IMR-90 (cell line): ENCODE measurements around the gene MCTP1. TPM values are rescaled to one million over a fixed set of nuclear protein-coding genes. Genes with fewer than 3 reads are reported as not detected.

Experiments
- ATAC-seq: fragments of 200-7000 bp; cut with Tn5 transposase; 2 replicates; pipeline ENCODE4 v1.9.1; 2020; ENCODE audit warnings: low read depth, mild to moderate bottlenecking, moderate library complexity
- BruUV-seq: library from RNA; stranded (reverse); fragments of 400-500 nt; replicated peaks from 2 replicates; lab custom pipeline; 2021; lab: Mats Ljungman, UMichigan
- CTCF ChIA-PET: fragments of 300-600 bp; formaldehyde crosslinking; extraction: SDS; loops from one replicate; lab custom pipeline; 2021; ENCODE audit warnings: antibody characterized with exemption; lab: Yijun Ruan, JAX
- POLR2A ChIA-PET: fragments of 300-600 bp; sonication (Branson Sonifier 250); formaldehyde crosslinking; loops from one replicate; lab custom pipeline; 2022; ENCODE audit warnings: antibody characterized with exemption; ENCODE audit not compliant: unreplicated experiment; lab: Charles Lee
- DNase-seq: peaks from one replicate; pipeline ENCODE4 v3.0.0; 2013
- H2AFZ ChIP-seq: replicated peaks from 2 replicates; pipeline ENCODE3; 2013; ENCODE audit warnings: low read length, mild to moderate bottlenecking; ENCODE audit not compliant: poor library complexity
- H2AK5ac ChIP-seq: 2 replicates; pipeline ENCODE4 v1.6.1; 2013; ENCODE audit warnings: low read depth, low read length, inconsistent platforms
- H2AK9ac ChIP-seq: replicated peaks from 2 replicates; pipeline ENCODE3; 2013; ENCODE audit warnings: mild to moderate bottlenecking, low read depth, low read length, moderate library complexity; ENCODE audit not compliant: poor library complexity
- H2BK120ac ChIP-seq: 2 replicates; pipeline ENCODE4 v1.6.1; 2013; ENCODE audit warnings: low read depth, low read length, inconsistent platforms
- H2BK15ac ChIP-seq: 3 replicates; pipeline ENCODE4 v1.6.1; 2013; ENCODE audit warnings: low read depth, low read length, inconsistent platforms
- H2BK20ac ChIP-seq: 2 replicates; pipeline ENCODE4 v1.6.1; 2013; ENCODE audit warnings: low read depth, mild to moderate bottlenecking, inconsistent platforms, low read length, moderate library complexity
- H2BK5ac ChIP-seq: 2 replicates; pipeline ENCODE4 v1.6.1; 2013; ENCODE audit warnings: mild to moderate bottlenecking, low read depth, low read length, inconsistent platforms; ENCODE audit not compliant: poor library complexity, severe bottlenecking
- H3K14ac ChIP-seq: replicated peaks from 2 replicates; pipeline ENCODE4 v1.6.1; 2013; ENCODE audit warnings: low read depth, low read length, inconsistent platforms
- H3K18ac ChIP-seq: 2 replicates; pipeline ENCODE4 v1.6.1; 2013; ENCODE audit warnings: low read depth, low read length, control low read depth
- H3K23ac ChIP-seq: 2 replicates; pipeline ENCODE4 v1.6.1; 2013; ENCODE audit warnings: low read depth, low read length, inconsistent platforms
- H3K27ac ChIP-seq: 2 replicates; pipeline ENCODE4 v1.5.1; 2013; ENCODE audit warnings: mild to moderate bottlenecking, control low read depth, low read length; ENCODE audit not compliant: insufficient read depth
- H3K27me3 ChIP-seq: 2 replicates; pipeline ENCODE4 v1.6.1; 2013; ENCODE audit warnings: low read length; ENCODE audit not compliant: control insufficient read depth, insufficient read depth
- H3K36me3 ChIP-seq: 2 replicates; pipeline ENCODE4 v1.6.1; 2013; ENCODE audit warnings: low read length, mixed read lengths; ENCODE audit not compliant: control insufficient read depth, insufficient read depth
- H3K4ac ChIP-seq: 2 replicates; pipeline ENCODE4 v1.6.1; 2013; ENCODE audit warnings: low read depth, low read length, inconsistent platforms
- H3K4me1 ChIP-seq: 2 replicates; pipeline ENCODE4 v1.6.1; 2013; ENCODE audit warnings: low read length, mixed read lengths; ENCODE audit not compliant: control insufficient read depth, insufficient read depth
- H3K4me2 ChIP-seq: 2 replicates; pipeline ENCODE4 v1.6.1; 2013; ENCODE audit warnings: low read depth, mild to moderate bottlenecking, control low read depth, low read length, moderate library complexity
- H3K4me3 ChIP-seq: 2 replicates; pipeline ENCODE4 v1.5.1; 2013; ENCODE audit warnings: low read depth, mild to moderate bottlenecking, control low read depth, low read length, moderate library complexity; ENCODE audit not compliant: insufficient read depth
- H3K56ac ChIP-seq: 2 replicates; pipeline ENCODE4 v1.6.1; 2013; ENCODE audit warnings: low read length, inconsistent platforms; ENCODE audit not compliant: insufficient read depth; ENCODE audit errors: extremely low read depth
- H3K79me1 ChIP-seq, 2 experiments: 2 replicates each; pipeline ENCODE4 v1.6.1; 2013; ENCODE audit warnings: low read length in 2 of 2, inconsistent platforms in 1 of 2, low read depth in 1 of 2
- H3K9ac ChIP-seq: 2 replicates; pipeline ENCODE4 v1.6.1; 2013; ENCODE audit warnings: low read depth, low read length, control low read depth
- H3K9me1 ChIP-seq: 2 replicates; pipeline ENCODE4 v1.6.1; 2013; ENCODE audit warnings: low read length, inconsistent platforms; ENCODE audit not compliant: insufficient read depth
- H3K9me3 ChIP-seq: 2 replicates; pipeline ENCODE4 v1.6.1; 2013; ENCODE audit warnings: low read length; ENCODE audit not compliant: control insufficient read depth, insufficient read depth
- H4K20me1 ChIP-seq: 2 replicates; pipeline ENCODE4 v1.6.1; 2013; ENCODE audit warnings: low read length, inconsistent platforms; ENCODE audit not compliant: insufficient read depth
- H4K5ac ChIP-seq: 2 replicates; pipeline ENCODE4 v1.6.1; 2013; ENCODE audit warnings: mild to moderate bottlenecking, low read depth, low read length, control low read depth
- H4K8ac ChIP-seq, 2 experiments: 2 replicates each; pipeline ENCODE4 v1.6.1; 2013; ENCODE audit warnings: low read depth in 2 of 2, low read length in 2 of 2, control low read depth in 1 of 2, inconsistent platforms in 1 of 2
- H4K91ac ChIP-seq: 2 replicates; pipeline ENCODE4 v1.6.1; 2013; ENCODE audit warnings: low read depth, low read length, inconsistent platforms; ENCODE audit not compliant: insufficient read depth
- CHD1 ChIP-seq: IDR thresholded peaks from 2 replicates; pipeline ENCODE4 v1.6.1; 2012; ENCODE audit warnings: low read depth, low read length, improper control_type of control experiment
- WGBS, 2 experiments: methylation state at CpG; one replicate each; pipeline versions ENCODE4 v1.1.5 to v1.1.7; 2013; ENCODE audit warnings: missing lambda C conversion rate in 2 of 2; ENCODE audit not compliant: insufficient read length in 1 of 2; ENCODE audit errors: extremely low coverage in 2 of 2; 5-methylcytosine and 5-hydroxymethylcytosine counted together
- dilution Hi-C: fragments of 300-500 bp; cut with HindIII; formaldehyde crosslinking; loops from one replicate; pipeline ENCODE4 v1.14.3; 2018; ENCODE audit warnings: low sequenced_read_pairs; ENCODE audit not compliant: unreplicated experiment
- in situ Hi-C: fragments of 300-500 bp; cut with MboI; formaldehyde crosslinking; loops from 3 replicates; pipeline ENCODE4 v1.14.3; 2019; ENCODE audit warnings: low sequenced_read_pairs, inconsistent platforms, mixed read lengths
- intact Hi-C: fragments of 100-400 bp; cut with micrococcal nuclease; formaldehyde crosslinking; loops from 2 replicates; pipeline ENCODE4 v1.10.0; 2022
- polyA plus RNA-seq, 3 experiments: library from polyadenylated mRNA; depleted of rRNA; stranded (reverse); fragments of >200 nt; gene quantifications; 2 replicates each; pipeline ENCODE4 v1.2.3, GENCODE V29; 2012; ENCODE audit warnings: low replicate concordance in 1 of 3
- total RNA-seq: library from RNA; depleted of rRNA; stranded (reverse); fragments of >200 nt; gene quantifications from 2 replicates; pipeline ENCODE4 v1.2.3, GENCODE V29; 2012

Gene MCTP1
- total and polyA plus RNA-seq, 2 of the 4 experiments (the other 2 are of a cell fraction), result 0.21 TPM; not detected in 1

DNA sequence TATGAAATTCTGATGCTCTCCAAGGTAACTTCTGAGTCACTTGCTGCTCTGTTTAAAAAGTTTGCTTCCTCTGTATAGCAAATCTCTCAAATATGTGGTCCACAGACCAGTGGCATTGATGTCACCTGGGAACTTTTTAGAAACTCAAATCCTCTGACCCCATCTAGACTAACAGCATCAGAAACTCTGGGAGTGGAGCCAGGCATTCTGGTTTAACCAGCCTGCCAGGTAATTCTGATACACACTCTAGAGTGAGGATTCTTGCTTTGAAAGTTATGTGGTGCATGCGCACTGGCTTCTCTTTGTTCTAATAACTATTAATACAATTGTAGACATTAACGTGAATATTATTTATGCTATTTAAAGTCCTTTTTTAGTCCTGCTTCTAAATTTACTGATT is 368.3 kb downstream of the MCTP1 start:
- ChIA-PET CTCF (no interaction called here), POLR2A (no interaction called here)
- no CpG with 5 or more reads among the region's 2 CpGs for WGBS, 2 experiments
- Histone ChIP-seq H3K9ac (no peak overlapping the region), H3K4me1 (no peaks in the 10 kb centered on the region), H3K4me3 (no peak overlapping the region), H3K18ac (no peak overlapping the region), H3K27ac (no peak overlapping the region), H2BK120ac (no peak overlapping the region), H4K91ac (no peak overlapping the region), H4K8ac (no peak overlapping the region), H3K79me1 (no peaks in the 10 kb centered on the region), H3K4me2 (no peak overlapping the region), H3K23ac (no peak overlapping the region), H3K14ac (no peak overlapping the region), H2AK9ac (no peak overlapping the region), H3K36me3 (no peaks in the 10 kb centered on the region), H3K9me1 (no peaks in the 10 kb centered on the region), H2AFZ (no peak overlapping the region), H2BK20ac (no peak overlapping the region), H2BK5ac (no peak overlapping the region), H2AK5ac (no peak overlapping the region), H3K4ac (no peak overlapping the region), H4K5ac (no peak overlapping the region), H3K9me3 (no peaks in the 10 kb centered on the region), H3K27me3 (no peaks in the 10 kb centered on the region), H2BK15ac (no peak overlapping the region), H3K56ac (no peak overlapping the region), H4K20me1 (no peaks in the 10 kb centered on the region)
- DNase-seq (no peak), ATAC-seq (no peak)
- no TSS peak for BruUV-seq
- in situ Hi-C loops, result no loop called here
- dilution Hi-C loops, result no loop called here
- intact Hi-C loops, result no loop called here
- no peak for TF ChIP-seq CHD1
